ENCODE results near the gene PLCL2.

GRCh38 chr3:16904423-16905417, 20.0 kb downstream of the PLCL2 start:
- TF ChIP-seq YY1 (IDR thresholded peaks at IDR 0.05; ENCODE audit: insufficient read depth, insufficient read length), result no peak
- no peak for TF ChIP-seq ZNF274 (IDR thresholded peaks at IDR 0.05; ENCODE audit: low read depth, low read length)
